Glutamatergic neuron (in vitro differentiated cells): ENCODE data around the gene CEP170. TPM values are rescaled to one million over a fixed set of nuclear protein-coding genes. Genes with fewer than 3 reads are reported as not detected.

Experiments used
- DNase-seq: peaks from one replicate; pipeline ENCODE4 v3.0.0; 2022
- H3K27ac Mint-ChIP-seq: one replicate; pipeline ENCODE4 v1.8.0; 2020; ENCODE audit warnings: mild to moderate bottlenecking, mixed read lengths, inconsistent platforms; ENCODE audit not compliant: unreplicated experiment
- H3K27me3 Mint-ChIP-seq: one replicate; pipeline ENCODE4 v1.8.0; 2020; ENCODE audit warnings: mild to moderate bottlenecking, moderate library complexity, mixed read lengths, inconsistent platforms; ENCODE audit not compliant: unreplicated experiment
- H3K36me3 Mint-ChIP-seq: one replicate; pipeline ENCODE4 v1.8.0; 2020; ENCODE audit warnings: mild to moderate bottlenecking, mixed read lengths, inconsistent platforms; ENCODE audit not compliant: unreplicated experiment
- H3K4me1 Mint-ChIP-seq: one replicate; pipeline ENCODE4 v1.8.0; 2020; ENCODE audit warnings: mild to moderate bottlenecking, low read depth, mixed read lengths, inconsistent platforms; ENCODE audit not compliant: unreplicated experiment
- H3K4me3 Mint-ChIP-seq: one replicate; pipeline ENCODE4 v1.8.0; 2020; ENCODE audit warnings: mild to moderate bottlenecking, mixed read lengths, inconsistent platforms; ENCODE audit not compliant: unreplicated experiment
- H3K9me3 Mint-ChIP-seq: one replicate; pipeline ENCODE4 v1.8.0; 2020; ENCODE audit warnings: mild to moderate bottlenecking, moderate library complexity, mixed read lengths, inconsistent platforms; ENCODE audit not compliant: unreplicated experiment
- CTCF ChIP-seq: fragments of 200-600 bp; sonication (generic); IDR thresholded peaks from one replicate; pipeline ENCODE4 v1.5.0; 2021; ENCODE audit not compliant: partially characterized antibody, unreplicated experiment
- total RNA-seq: library from RNA; stranded (reverse); fragmentation: NEBNext Ultra II Directional; extraction: Animal tissue kit (Norgen Biotek cat#: 25700); gene quantifications from one replicate; pipeline ENCODE4 v1.2.1, GENCODE V29; 2021; ENCODE audit not compliant: unreplicated experiment

The CEP170 gene
- total RNA-seq, 1 donor from 2014 or later, result 450 TPM

DNA sequence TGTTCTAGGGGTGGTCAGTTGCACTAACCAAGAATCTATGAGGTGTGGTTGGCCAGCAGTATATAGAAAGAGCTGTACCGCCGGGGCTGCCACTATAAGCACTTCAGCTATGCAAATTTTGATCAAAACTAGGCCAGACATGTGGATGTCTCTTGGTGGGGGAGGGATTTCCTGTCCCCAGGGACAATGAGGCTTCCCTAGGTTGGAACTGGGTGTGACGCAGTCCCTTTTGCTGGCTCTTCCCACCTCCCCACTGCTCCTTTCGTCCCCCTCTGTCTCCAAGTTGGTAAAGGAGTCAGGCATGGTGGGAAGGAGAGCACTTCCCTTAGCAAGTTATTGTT lies 14.3 kb upstream of the CEP170 start:
- H3K4me3 Mint-ChIP-seq, result peak overlapping the region; percentile 38
- no peaks in the 10 kb centered on the region for H3K36me3 Mint-ChIP-seq
- H3K27me3 Mint-ChIP-seq, result peaks cover 4% of the 10 kb centered on the region
- DNase-seq, result no peak
- H3K4me1 Mint-ChIP-seq, result peaks cover 24% of the 10 kb centered on the region
- no peak for TF ChIP-seq CTCF
- peak overlapping the region; percentile 17 for H3K27ac Mint-ChIP-seq
- H3K9me3 Mint-ChIP-seq, result peaks cover 5% of the 10 kb centered on the region

DNA sequence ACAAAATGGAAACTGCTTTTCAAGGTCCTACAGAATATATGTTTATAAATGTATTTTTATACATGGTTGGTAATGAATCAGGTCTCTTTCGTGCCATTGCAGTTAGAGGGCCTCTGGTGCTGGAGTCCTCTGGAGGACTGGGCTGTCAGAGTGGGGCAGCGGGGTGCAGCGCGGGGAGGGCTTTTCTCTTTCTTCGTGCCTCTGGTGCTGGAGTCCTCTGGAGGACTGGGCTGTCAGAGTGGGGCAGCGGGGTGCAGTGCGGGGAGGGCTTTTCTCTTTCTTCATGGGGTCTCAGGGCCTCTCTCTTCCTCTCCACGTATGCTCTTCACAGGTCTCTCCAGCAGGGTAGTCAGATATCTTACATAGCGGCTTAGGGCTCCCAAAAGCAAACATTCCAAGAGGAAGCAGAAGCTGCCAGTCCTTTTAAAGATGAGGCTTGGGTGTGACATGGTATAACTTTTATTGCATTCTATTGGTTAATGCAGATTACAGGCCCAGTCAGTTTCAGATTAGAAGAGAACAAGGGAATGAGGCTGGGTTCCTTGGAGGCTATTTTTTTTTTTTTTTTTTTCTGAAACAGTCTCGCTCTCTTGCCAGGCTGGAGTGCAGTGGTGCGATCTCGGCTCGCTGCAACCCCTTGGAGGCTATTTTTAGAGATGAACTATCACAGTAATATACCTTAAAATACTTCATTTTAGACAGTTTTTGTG lies 13.8 kb upstream of the CEP170 start:
- peak overlapping the region; percentile 40 for H3K27ac Mint-ChIP-seq
- H3K9me3 Mint-ChIP-seq, result peaks cover 7% of the 10 kb centered on the region
- H3K4me3 Mint-ChIP-seq, result peak overlapping the region; percentile 38
- peaks cover 4% of the 10 kb centered on the region for H3K27me3 Mint-ChIP-seq
- H3K4me1 Mint-ChIP-seq, result peaks cover 26% of the 10 kb centered on the region
- DNase-seq, result no peak
- TF ChIP-seq CTCF, result no peak
- H3K36me3 Mint-ChIP-seq, result no peaks in the 10 kb centered on the region

- Mint-ChIP-seq H3K4me1 (peaks cover 35% of the 10 kb centered on the region), H3K27me3 (peaks cover 4% of the 10 kb centered on the region), H3K9me3 (peaks cover 11% of the 10 kb centered on the region), H3K27ac (peak overlapping the region; percentile 59), H3K4me3 (no peak overlapping the region), H3K36me3 (no peaks in the 10 kb centered on the region)
- DNase-seq, result no peak
- TF ChIP-seq CTCF, result no peak
These were observed 13.0 kb upstream of the CEP170 start for GRCh38 chr1:243267914-243268653.

- peaks cover 11% of the 10 kb centered on the region for H3K9me3 Mint-ChIP-seq
- peaks cover 40% of the 10 kb centered on the region for H3K4me1 Mint-ChIP-seq
- no peak for DNase-seq
- H3K4me3 Mint-ChIP-seq, result no peak overlapping the region
- TF ChIP-seq CTCF, result no peak
- H3K27me3 Mint-ChIP-seq, result peaks cover 5% of the 10 kb centered on the region
- H3K27ac Mint-ChIP-seq, result no peak overlapping the region
- no peaks in the 10 kb centered on the region for H3K36me3 Mint-ChIP-seq
These were observed 12.4 kb upstream of the CEP170 start for GRCh38 chr1:243267471-243267880.

DNA sequence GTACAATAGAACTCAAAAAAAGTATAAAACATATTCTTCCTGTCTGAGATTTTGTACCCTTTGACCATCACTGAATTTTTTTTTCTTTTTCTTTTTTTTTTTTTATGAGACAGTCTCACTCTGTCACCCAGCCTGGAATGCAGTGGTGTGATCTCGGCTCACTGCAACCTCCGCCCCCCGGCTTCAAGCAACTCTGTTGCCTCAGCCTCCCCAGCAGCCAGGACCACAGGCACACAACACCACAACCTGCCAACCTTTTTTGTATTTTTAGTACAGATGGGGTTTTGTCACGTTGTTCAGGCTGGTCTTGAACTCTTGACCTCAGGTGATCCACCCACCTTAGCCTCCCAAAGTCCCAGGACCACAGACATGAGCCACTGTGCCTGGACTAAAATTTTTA lies 11.2 kb upstream of the CEP170 start:
- TF ChIP-seq CTCF, result no peak
- no peak for DNase-seq
- Mint-ChIP-seq H3K36me3 (no peaks in the 10 kb centered on the region), H3K4me1 (peaks cover 40% of the 10 kb centered on the region), H3K27ac (peak overlapping the region; percentile 23), H3K4me3 (no peak overlapping the region), H3K9me3 (peaks cover 11% of the 10 kb centered on the region), H3K27me3 (peaks cover 5% of the 10 kb centered on the region)
